Activated CD4-positive, alpha-beta memory T cell treated with anti-CD3 and anti-CD28 coated beads, Interleukin-2, amount 10 ng/mL, durations not matched to agents 7 days and 5 days (primary cell): ENCODE data around the gene NTSR2. TPM values are rescaled to one million over a fixed set of nuclear protein-coding genes. Genes with fewer than 3 reads are reported as not detected.
A peak's percentile ranks its signal among the peaks of the same experiment; 100 is the strongest.

Source experiments
- CTCF ChIA-PET: fragments of 350-600 bp; sonication (Branson Sonifier 250); formaldehyde crosslinking; loops from one replicate; lab custom pipeline; 2021; ENCODE audit warnings: antibody characterized with exemption, inconsistent platforms; lab: Charles Lee
- POLR2A ChIA-PET: fragments of 350-600 bp; sonication (Branson Sonifier 250); formaldehyde crosslinking; loops from one replicate; lab custom pipeline; 2021; ENCODE audit warnings: antibody characterized with exemption; lab: Charles Lee
- DNase-seq: peaks from one replicate; pipeline ENCODE4 v3.0.0-alpha.2; 2020
- H3K27ac Mint-ChIP-seq: one replicate; pipeline ENCODE4 v1.8.0; 2021; ENCODE audit warnings: mild to moderate bottlenecking, mixed read lengths
- H3K27me3 Mint-ChIP-seq: one replicate; pipeline ENCODE4 v1.8.0; 2021; ENCODE audit warnings: mixed read lengths
- H3K36me3 Mint-ChIP-seq: one replicate; pipeline ENCODE4 v1.8.0; 2021; ENCODE audit warnings: low read depth, mixed read lengths
- H3K4me1 Mint-ChIP-seq: one replicate; pipeline ENCODE4 v1.8.0; 2021; ENCODE audit warnings: mixed read lengths
- H3K4me3 Mint-ChIP-seq: one replicate; pipeline ENCODE4 v1.8.0; 2021; ENCODE audit warnings: mild to moderate bottlenecking, mixed read lengths
- H3K9me3 Mint-ChIP-seq: one replicate; pipeline ENCODE4 v1.8.0; 2021; ENCODE audit warnings: mixed read lengths
- total RNA-seq, 2 experiments: library from RNA; stranded (reverse); gene quantifications; one replicate each; pipeline ENCODE4 v1.2.3, GENCODE V29; 2021

Gene NTSR2
- total RNA-seq, 2 experiments from 2014 or later: not detected

DNA sequence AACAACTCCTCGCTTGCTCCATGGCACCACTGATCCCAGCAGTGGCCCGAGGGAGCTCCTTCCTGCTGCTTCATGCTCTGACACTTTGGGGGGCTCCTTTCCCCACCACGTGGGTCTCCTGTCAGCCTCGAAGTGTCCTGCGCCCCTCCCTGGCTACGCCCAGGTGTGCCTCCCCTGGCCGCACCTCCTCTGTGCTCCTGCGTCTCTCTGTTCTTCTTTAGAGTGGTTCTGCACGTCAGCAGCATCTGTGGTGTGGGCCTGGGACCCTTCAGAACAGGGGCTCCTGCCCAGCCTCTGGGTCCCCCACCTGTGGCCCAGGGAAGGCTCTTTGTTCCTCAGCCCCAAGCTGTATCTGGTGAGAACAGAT is 26.7 kb upstream of the NTSR2 start:
- no peak overlapping the region for H3K4me3 Mint-ChIP-seq
- H3K4me1 Mint-ChIP-seq: peaks cover 3% of the 10 kb centered on the region
- no peaks in the 10 kb centered on the region for H3K36me3 Mint-ChIP-seq
- ChIA-PET CTCF (interaction anchor here (1.1 to 21.0 kb wide), 3 partner anchors 10 to 85 kb away, joined by 3 to 327 read pairs (median 4); no protein-coding TSS in a partner anchor), POLR2A (interaction anchor here (0.7 kb wide), 1 partner anchor 9 kb away, joined by 3 read pairs; no protein-coding TSS in a partner anchor)
- H3K9me3 Mint-ChIP-seq: no peaks in the 10 kb centered on the region
- H3K27me3 Mint-ChIP-seq: no peaks in the 10 kb centered on the region
- DNase-seq: no peak
- no peak overlapping the region for H3K27ac Mint-ChIP-seq

- H3K4me3 Mint-ChIP-seq: no peak overlapping the region
- no peaks in the 10 kb centered on the region for H3K36me3 Mint-ChIP-seq
- no peaks in the 10 kb centered on the region for H3K27me3 Mint-ChIP-seq
- H3K9me3 Mint-ChIP-seq: no peaks in the 10 kb centered on the region
- DNase-seq: no peak
- ChIA-PET POLR2A (interaction anchor here (0.9 kb wide), 1 partner anchor 57 kb away, joined by 3 read pairs; no protein-coding TSS in a partner anchor), CTCF (interaction anchor here (0.6 to 21.0 kb wide), 4 partner anchors 10 to 538 kb away, joined by 3 to 327 read pairs (median 4); no protein-coding TSS in a partner anchor)
- peaks cover 3% of the 10 kb centered on the region for H3K4me1 Mint-ChIP-seq
- no peak overlapping the region for H3K27ac Mint-ChIP-seq
Measured at GRCh38 chr2:11695576-11695975, 25.6 kb upstream of the NTSR2 start.

GRCh38 chr2:11692966-11693521 is 23.0 kb upstream of the NTSR2 start:
- CTCF ChIA-PET: interaction anchor here (0.6 to 21.0 kb wide), 25 partner anchors 9 to 953 kb away, joined by 3 to 327 read pairs (median 6); partner anchors contain the start of gene LPIN1
- Mint-ChIP-seq H3K27me3 (no peaks in the 10 kb centered on the region), H3K27ac (no peak overlapping the region), H3K9me3 (no peaks in the 10 kb centered on the region), H3K36me3 (no peaks in the 10 kb centered on the region), H3K4me3 (no peak overlapping the region), H3K4me1 (peaks cover 14% of the 10 kb centered on the region)
- peak; percentile 67 for DNase-seq
- POLR2A ChIA-PET: interaction anchor here (0.7 to 1.5 kb wide), 4 partner anchors 58 to 95 kb away, joined by 3 to 6 read pairs (median 4); no protein-coding TSS in a partner anchor

DNA sequence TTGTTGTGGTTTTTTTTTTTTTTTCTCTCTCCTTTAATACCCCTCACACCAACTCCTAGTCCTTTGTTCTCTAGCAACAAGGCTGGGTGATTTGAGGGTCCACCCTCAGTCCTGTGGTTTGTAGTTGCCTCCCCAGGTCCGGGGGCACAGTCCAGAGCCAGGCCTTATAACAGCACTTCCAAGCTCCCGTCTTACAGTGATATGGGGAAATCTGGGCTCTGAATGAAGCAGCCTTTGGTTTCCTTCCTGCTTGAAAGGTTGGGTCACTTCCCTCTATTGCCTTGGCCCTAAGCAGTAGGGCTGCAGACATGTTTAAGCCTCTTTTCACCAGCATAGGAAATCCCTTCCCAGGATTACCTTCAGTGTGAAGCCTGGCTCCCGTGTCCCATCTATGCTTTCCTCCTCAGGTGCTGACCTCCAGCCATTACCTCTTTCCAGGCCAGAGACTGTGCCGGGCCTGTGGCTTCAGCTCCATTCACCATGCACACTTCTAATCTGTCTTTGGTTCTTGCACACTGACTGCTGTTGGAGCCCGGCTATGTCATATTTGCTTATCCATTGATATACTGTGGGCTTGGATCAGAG is 21.2 kb upstream of the NTSR2 start:
- no peaks in the 10 kb centered on the region for H3K36me3 Mint-ChIP-seq
- H3K4me3 Mint-ChIP-seq: no peak overlapping the region
- no peaks in the 10 kb centered on the region for H3K9me3 Mint-ChIP-seq
- CTCF ChIA-PET: interaction anchor here (21.0 kb wide), 1 partner anchor 90 kb away, joined by 327 read pairs; no protein-coding TSS in a partner anchor
- DNase-seq: no peak
- H3K27me3 Mint-ChIP-seq: peaks cover 1% of the 10 kb centered on the region
- H3K27ac Mint-ChIP-seq: no peak overlapping the region
- POLR2A ChIA-PET: no interaction called here
- peaks cover 20% of the 10 kb centered on the region for H3K4me1 Mint-ChIP-seq

GRCh38 chr2:11688222-11689069 is 18.5 kb upstream of the NTSR2 start:
- H3K36me3 Mint-ChIP-seq: no peaks in the 10 kb centered on the region
- peak overlapping the region; percentile 38 for H3K4me3 Mint-ChIP-seq
- H3K27ac Mint-ChIP-seq: no peak overlapping the region
- ChIA-PET POLR2A (interaction anchor here (0.8 to 1.1 kb wide), 2 partner anchors 8 to 96 kb away, joined by 3 read pairs; no protein-coding TSS in a partner anchor), CTCF (interaction anchor here (0.6 to 21.0 kb wide), 8 partner anchors 10 to 106 kb away, joined by 3 to 327 read pairs (median 4); no protein-coding TSS in a partner anchor)
- peak; percentile 87 for DNase-seq
- peaks cover 20% of the 10 kb centered on the region for H3K4me1 Mint-ChIP-seq
- H3K27me3 Mint-ChIP-seq: peaks cover 14% of the 10 kb centered on the region
- no peaks in the 10 kb centered on the region for H3K9me3 Mint-ChIP-seq

DNA sequence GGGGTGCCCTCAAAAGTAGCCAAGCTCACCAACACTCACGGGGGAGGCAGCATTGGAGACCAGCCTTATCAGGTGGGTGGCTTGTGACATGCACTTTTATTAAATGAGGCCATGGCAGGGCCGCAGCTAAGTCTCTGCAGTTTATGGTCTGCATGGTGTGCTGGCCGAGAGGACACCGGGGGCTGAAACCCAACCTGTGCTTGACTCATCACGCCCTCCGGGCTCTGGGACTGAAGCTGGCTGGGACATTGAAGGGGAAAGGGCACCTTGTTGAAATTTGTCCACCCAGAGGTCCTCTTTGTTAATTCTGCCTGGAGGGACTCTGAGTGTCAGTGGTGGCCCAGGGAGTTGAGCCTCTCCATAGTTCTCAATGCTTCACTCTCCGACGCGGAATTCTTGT is 17.7 kb upstream of the NTSR2 start:
- ChIA-PET CTCF (interaction anchor here (0.6 to 21.0 kb wide), 6 partner anchors 11 to 105 kb away, joined by 3 to 327 read pairs (median 4); no protein-coding TSS in a partner anchor), POLR2A (interaction anchor here (0.8 to 1.1 kb wide), 2 partner anchors 9 to 97 kb away, joined by 3 read pairs; no protein-coding TSS in a partner anchor)
- H3K9me3 Mint-ChIP-seq: no peaks in the 10 kb centered on the region
- H3K27me3 Mint-ChIP-seq: peaks cover 18% of the 10 kb centered on the region
- no peak for DNase-seq
- no peak overlapping the region for H3K4me3 Mint-ChIP-seq
- no peak overlapping the region for H3K27ac Mint-ChIP-seq
- H3K36me3 Mint-ChIP-seq: no peaks in the 10 kb centered on the region
- H3K4me1 Mint-ChIP-seq: peaks cover 18% of the 10 kb centered on the region

DNA sequence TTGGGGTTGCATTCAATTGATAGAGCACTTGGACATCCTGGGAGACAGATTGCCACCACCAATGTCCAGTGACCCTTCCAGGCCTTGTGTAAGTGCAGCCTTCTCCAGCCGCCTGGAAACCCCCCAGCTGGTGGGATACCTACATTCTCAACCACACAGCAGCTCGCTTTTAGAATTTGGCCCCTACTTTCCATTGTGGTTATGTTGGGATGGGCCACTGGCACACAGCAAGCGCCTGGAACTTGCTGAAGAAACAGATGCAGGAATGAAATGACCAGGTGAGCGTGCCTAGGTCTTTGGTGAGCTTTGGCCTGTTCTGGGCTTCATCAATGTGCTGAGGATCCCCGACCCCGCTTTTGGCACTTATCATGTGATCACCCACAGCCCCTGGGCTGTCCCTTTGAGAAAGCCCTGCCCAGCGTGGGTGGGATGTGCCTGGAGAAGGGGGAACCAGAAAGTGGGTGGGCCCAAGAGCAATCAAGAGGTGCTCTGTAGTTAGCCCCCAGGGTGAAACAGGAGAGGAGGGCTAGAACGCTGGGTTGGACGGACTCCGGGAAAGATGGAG is 16.0 kb upstream of the NTSR2 start:
- Mint-ChIP-seq H3K36me3 (no peaks in the 10 kb centered on the region), H3K9me3 (no peaks in the 10 kb centered on the region), H3K27me3 (peaks cover 20% of the 10 kb centered on the region), H3K4me1 (peaks cover 22% of the 10 kb centered on the region), H3K4me3 (no peak overlapping the region), H3K27ac (no peak overlapping the region)
- DNase-seq: no peak
- ChIA-PET CTCF (interaction anchor here (0.7 to 21.0 kb wide), 3 partner anchors 20 to 675 kb away, joined by 3 to 327 read pairs (median 3); no protein-coding TSS in a partner anchor), POLR2A (no interaction called here)

GRCh38 chr2:11684894-11685460 is 15.0 kb upstream of the NTSR2 start:
- Mint-ChIP-seq H3K27me3 (peaks cover 20% of the 10 kb centered on the region), H3K27ac (no peak overlapping the region), H3K4me1 (peaks cover 22% of the 10 kb centered on the region), H3K4me3 (no peak overlapping the region), H3K9me3 (no peaks in the 10 kb centered on the region), H3K36me3 (no peaks in the 10 kb centered on the region)
- no peak for DNase-seq
- POLR2A ChIA-PET: no interaction called here
- CTCF ChIA-PET: interaction anchor here (1.8 to 21.0 kb wide), 3 partner anchors 8 to 96 kb away, joined by 4 to 327 read pairs (median 21); no protein-coding TSS in a partner anchor

DNA sequence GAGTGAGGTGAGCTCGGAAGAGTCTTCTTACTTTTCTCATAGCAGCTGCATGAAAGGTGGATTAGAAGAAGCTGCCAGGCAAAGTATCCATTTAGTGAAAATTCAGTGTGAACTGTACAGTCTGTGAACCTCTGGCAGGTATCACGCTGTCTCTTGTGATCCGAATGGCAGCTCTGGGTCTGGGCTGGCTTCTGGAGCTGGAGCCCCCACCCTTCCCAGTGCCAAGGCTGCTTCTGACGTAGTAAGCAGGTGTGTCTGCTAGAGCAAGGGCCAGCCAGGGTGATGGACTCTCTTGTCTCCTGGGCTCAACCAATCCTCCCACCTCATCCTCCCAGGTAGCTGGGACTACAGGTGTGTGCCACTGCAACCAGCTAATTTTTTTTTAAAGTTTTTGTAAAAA is 14.0 kb upstream of the NTSR2 start:
- ChIA-PET POLR2A (interaction anchor here (1.5 kb wide), 1 partner anchor 95 kb away, joined by 3 read pairs; no protein-coding TSS in a partner anchor), CTCF (interaction anchor here (0.7 to 21.0 kb wide), 5 partner anchors 9 to 97 kb away, joined by 3 to 327 read pairs (median 4); no protein-coding TSS in a partner anchor)
- no peak for DNase-seq
- H3K27me3 Mint-ChIP-seq: peaks cover 21% of the 10 kb centered on the region
- peaks cover 20% of the 10 kb centered on the region for H3K4me1 Mint-ChIP-seq
- H3K9me3 Mint-ChIP-seq: no peaks in the 10 kb centered on the region
- no peaks in the 10 kb centered on the region for H3K36me3 Mint-ChIP-seq
- H3K27ac Mint-ChIP-seq: no peak overlapping the region
- H3K4me3 Mint-ChIP-seq: no peak overlapping the region

- Mint-ChIP-seq H3K27ac (no peak overlapping the region), H3K4me1 (peaks cover 15% of the 10 kb centered on the region), H3K27me3 (peaks cover 22% of the 10 kb centered on the region), H3K4me3 (no peak overlapping the region), H3K36me3 (no peaks in the 10 kb centered on the region), H3K9me3 (no peaks in the 10 kb centered on the region)
- CTCF ChIA-PET: interaction anchor here (0.7 to 21.0 kb wide), 6 partner anchors 10 to 98 kb away, joined by 3 to 327 read pairs (median 4); no protein-coding TSS in a partner anchor
- no peak for DNase-seq
- POLR2A ChIA-PET: interaction anchor here (1.5 kb wide), 1 partner anchor 96 kb away, joined by 3 read pairs; no protein-coding TSS in a partner anchor
Measured at GRCh38 chr2:11683476-11683875, 13.5 kb upstream of the NTSR2 start.

DNA sequence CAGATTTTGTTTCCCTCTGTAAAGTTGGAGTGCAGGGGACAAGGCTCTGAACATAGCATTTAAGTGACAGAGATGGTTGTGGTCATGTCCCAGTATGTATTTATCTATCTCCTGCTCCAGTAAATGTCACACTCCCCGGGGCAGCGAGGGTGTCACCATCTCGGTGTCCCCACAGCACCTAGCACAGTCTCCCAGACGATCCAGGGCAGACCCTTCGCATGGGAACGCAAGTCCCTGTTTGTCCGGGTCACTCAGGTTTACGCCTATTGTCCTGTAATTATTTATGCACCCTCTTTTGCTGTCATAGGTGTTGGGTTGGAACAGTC is 12.6 kb upstream of the NTSR2 start:
- Mint-ChIP-seq H3K27me3 (peaks cover 30% of the 10 kb centered on the region), H3K9me3 (no peaks in the 10 kb centered on the region), H3K27ac (no peak overlapping the region), H3K4me1 (peaks cover 8% of the 10 kb centered on the region), H3K36me3 (no peaks in the 10 kb centered on the region), H3K4me3 (no peak overlapping the region)
- CTCF ChIA-PET: interaction anchor here (0.6 to 21.0 kb wide), 5 partner anchors 11 to 551 kb away, joined by 3 to 327 read pairs (median 4); no protein-coding TSS in a partner anchor
- POLR2A ChIA-PET: no interaction called here
- no peak for DNase-seq
